A673 (cell line): ENCODE data around the gene IL1RN. TPM values are rescaled to one million over a fixed set of nuclear protein-coding genes. Genes with fewer than 3 reads are reported as not detected.

Source experiments
- BruUV-seq: library from RNA; stranded (reverse); fragments of 400-500 nt; replicated peaks from 2 replicates; lab custom pipeline; 2021; lab: Mats Ljungman, UMichigan
- CTCF ChIA-PET: fragments of 300-600 bp; sonication (Branson Sonifier 250); formaldehyde crosslinking; loops from one replicate; lab custom pipeline; 2022; ENCODE audit warnings: antibody characterized with exemption; lab: Charles Lee
- POLR2A ChIA-PET: fragments of 300-600 bp; sonication (Branson Sonifier 250); formaldehyde crosslinking; loops from one replicate; lab custom pipeline; 2022; ENCODE audit warnings: antibody characterized with exemption; ENCODE audit not compliant: low non-redundant PET; lab: Charles Lee
- DNase-seq: peaks from one replicate; pipeline ENCODE4 v3.0.0-alpha.2; 2015; ENCODE audit warnings: low spot score
- H3K27ac ChIP-seq: fragments of 200-600 bp; sonication (generic); 2 replicates; pipeline ENCODE4 v1.5.1; 2016; ENCODE audit warnings: mixed run types, low read depth, mild to moderate bottlenecking, mixed read lengths, antibody characterized with exemption, low read length; ENCODE audit not compliant: poor library complexity, severe bottlenecking
- H3K27me3 ChIP-seq: fragments of 200-600 bp; sonication (generic); replicated peaks from 2 replicates; pipeline ENCODE4 v1.6.1; 2017; ENCODE audit warnings: mixed run types, low read depth, mild to moderate bottlenecking, mixed read lengths, antibody characterized with exemption, low read length; ENCODE audit not compliant: insufficient read depth, poor library complexity
- H3K36me3 ChIP-seq: fragments of 200-600 bp; sonication (generic); 2 replicates; pipeline ENCODE4 v1.6.1; 2016; ENCODE audit warnings: mixed run types, mild to moderate bottlenecking, mixed read lengths, antibody characterized with exemption, low read length; ENCODE audit not compliant: insufficient read depth, poor library complexity, severe bottlenecking
- H3K4me1 ChIP-seq: fragments of 200-600 bp; sonication (generic); 2 replicates; pipeline ENCODE4 v1.6.1; 2017; ENCODE audit warnings: mixed run types, mild to moderate bottlenecking, mixed read lengths, antibody characterized with exemption, low read length; ENCODE audit not compliant: insufficient read depth, poor library complexity, severe bottlenecking
- H3K4me3 ChIP-seq: fragments of 200-600 bp; sonication (generic); 2 replicates; pipeline ENCODE4 v1.5.1; 2016; ENCODE audit warnings: low read depth, mixed run types, mild to moderate bottlenecking, mixed read lengths, low read length; ENCODE audit not compliant: poor library complexity, severe bottlenecking
- H3K9me3 ChIP-seq: fragments of 200-600 bp; sonication (generic); 2 replicates; pipeline ENCODE4 v1.6.1; 2016; ENCODE audit warnings: mixed run types, low read depth, mild to moderate bottlenecking, mixed read lengths, antibody characterized with exemption, low read length; ENCODE audit not compliant: poor library complexity, severe bottlenecking
- EZH2 ChIP-seq: fragments of 200-600 bp; sonication (generic); IDR thresholded peaks from 2 replicates; pipeline ENCODE4 v1.6.1; 2017; ENCODE audit warnings: borderline replicate concordance, low read depth, mild to moderate bottlenecking, mixed read lengths, antibody characterized with exemption, low read length; ENCODE audit not compliant: poor library complexity, severe bottlenecking
- intact Hi-C: fragments of 100-400 bp; cut with micrococcal nuclease; formaldehyde crosslinking; loops from one replicate; pipeline ENCODE4 v1.10.0; 2022; ENCODE audit not compliant: unreplicated experiment
- total RNA-seq: library from RNA; stranded (reverse); gene quantifications from 2 replicates; pipeline ENCODE4 v1.2.3, GENCODE V29; 2021
- TF ChIP-seq, protein P1 (sequence below): fragments of 300-800, 200-600 bp; sonication (generic); conservative IDR thresholded peaks from 2 replicates; pipeline ENCODE4 v1.5.1; 2017; ENCODE audit warnings: low read depth, mild to moderate bottlenecking, antibody characterized with exemption, low read length, moderate library complexity, mixed read lengths

IL1RN gene
- total RNA-seq, 1 experiment from 2014 or later: not detected

DNA sequence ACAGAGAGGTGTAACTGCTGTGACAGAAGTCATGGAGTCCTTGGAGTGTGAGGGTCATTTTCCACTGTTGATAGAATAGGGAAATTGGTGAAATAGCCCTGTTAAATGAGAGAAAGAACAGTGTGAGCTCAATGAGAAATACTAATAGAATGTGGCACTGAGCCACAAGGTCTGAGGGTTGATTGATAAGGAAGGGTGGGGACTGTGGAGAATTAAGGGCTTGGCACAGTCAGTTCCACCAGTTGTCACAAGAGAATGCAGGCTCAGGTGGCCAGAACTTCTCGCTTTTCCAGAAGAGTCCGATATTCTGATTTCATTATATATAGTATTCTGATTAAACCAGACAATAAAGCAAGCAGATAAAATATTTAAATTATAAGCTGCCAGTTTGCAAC, 9.1 kb upstream of the IL1RN start:
- no peak overlapping the region for H3K4me3 ChIP-seq
- ChIA-PET CTCF (no interaction called here), POLR2A (no interaction called here)
- H3K4me1 ChIP-seq: no peaks in the 10 kb centered on the region
- TF ChIP-seq, protein P1, sequence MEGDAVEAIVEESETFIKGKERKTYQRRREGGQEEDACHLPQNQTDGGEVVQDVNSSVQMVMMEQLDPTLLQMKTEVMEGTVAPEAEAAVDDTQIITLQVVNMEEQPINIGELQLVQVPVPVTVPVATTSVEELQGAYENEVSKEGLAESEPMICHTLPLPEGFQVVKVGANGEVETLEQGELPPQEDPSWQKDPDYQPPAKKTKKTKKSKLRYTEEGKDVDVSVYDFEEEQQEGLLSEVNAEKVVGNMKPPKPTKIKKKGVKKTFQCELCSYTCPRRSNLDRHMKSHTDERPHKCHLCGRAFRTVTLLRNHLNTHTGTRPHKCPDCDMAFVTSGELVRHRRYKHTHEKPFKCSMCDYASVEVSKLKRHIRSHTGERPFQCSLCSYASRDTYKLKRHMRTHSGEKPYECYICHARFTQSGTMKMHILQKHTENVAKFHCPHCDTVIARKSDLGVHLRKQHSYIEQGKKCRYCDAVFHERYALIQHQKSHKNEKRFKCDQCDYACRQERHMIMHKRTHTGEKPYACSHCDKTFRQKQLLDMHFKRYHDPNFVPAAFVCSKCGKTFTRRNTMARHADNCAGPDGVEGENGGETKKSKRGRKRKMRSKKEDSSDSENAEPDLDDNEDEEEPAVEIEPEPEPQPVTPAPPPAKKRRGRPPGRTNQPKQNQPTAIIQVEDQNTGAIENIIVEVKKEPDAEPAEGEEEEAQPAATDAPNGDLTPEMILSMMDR: no peak
- no peak for TF ChIP-seq EZH2
- intact Hi-C loops: no loop called here
- DNase-seq: no peak
- H3K27me3 ChIP-seq: peaks cover 12% of the 10 kb centered on the region
- no TSS peak for BruUV-seq
- H3K27ac ChIP-seq: no peak overlapping the region
- H3K9me3 ChIP-seq: no peaks in the 10 kb centered on the region
- H3K36me3 ChIP-seq: no peaks in the 10 kb centered on the region

DNA sequence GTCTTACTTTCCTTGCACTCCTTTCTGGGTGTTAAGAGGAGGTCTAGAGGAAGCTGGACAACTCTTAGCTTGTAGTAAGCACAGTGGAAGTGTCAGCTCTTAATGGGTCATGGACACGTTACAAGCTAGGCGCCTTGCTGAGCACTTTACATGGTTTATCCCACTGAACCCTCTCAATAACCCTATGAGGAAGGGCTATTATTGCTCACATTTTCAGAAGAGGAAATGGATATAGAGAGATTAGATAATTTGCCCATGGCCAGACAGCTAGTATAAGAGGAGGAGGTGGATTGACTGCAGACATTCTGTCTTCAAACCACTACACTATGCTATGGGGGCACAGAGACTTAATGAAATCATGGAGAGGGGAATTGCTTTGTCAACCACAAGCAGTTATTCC, 8.3 kb upstream of the IL1RN start:
- no peaks in the 10 kb centered on the region for H3K4me1 ChIP-seq
- TF ChIP-seq EZH2: no peak
- TF ChIP-seq, protein P1: no peak
- ChIA-PET CTCF (no interaction called here), POLR2A (no interaction called here)
- H3K4me3 ChIP-seq: no peak overlapping the region
- no peaks in the 10 kb centered on the region for H3K9me3 ChIP-seq
- peaks cover 15% of the 10 kb centered on the region for H3K27me3 ChIP-seq
- BruUV-seq: no TSS peak
- no peaks in the 10 kb centered on the region for H3K36me3 ChIP-seq
- intact Hi-C loops: no loop called here
- H3K27ac ChIP-seq: no peak overlapping the region
- no peak for DNase-seq

DNA sequence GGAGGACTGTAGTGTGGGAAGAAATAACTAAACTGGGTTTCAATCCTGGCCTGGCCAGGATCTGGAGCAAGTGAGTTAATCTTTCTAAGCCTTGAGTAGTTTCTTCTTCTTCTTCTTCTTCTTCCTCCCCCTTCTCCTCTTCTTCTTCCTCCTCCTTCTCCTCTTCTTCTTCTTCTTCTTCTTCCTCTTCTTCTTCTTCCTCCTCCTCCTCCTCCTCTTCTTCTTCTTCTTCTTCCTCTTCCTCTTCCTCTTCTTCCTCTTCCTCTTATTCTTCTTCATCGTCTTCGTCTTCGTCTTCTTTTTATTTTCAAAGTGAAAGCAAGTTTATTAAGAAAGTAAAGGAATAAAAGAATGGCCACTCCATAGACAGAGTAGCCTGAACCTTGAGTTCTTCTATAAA, 6.5 kb upstream of the IL1RN start:
- H3K4me1 ChIP-seq: no peaks in the 10 kb centered on the region
- no peak for DNase-seq
- no peak overlapping the region for H3K27ac ChIP-seq
- ChIA-PET POLR2A (no interaction called here), CTCF (no interaction called here)
- peaks cover 15% of the 10 kb centered on the region for H3K27me3 ChIP-seq
- no TSS peak for BruUV-seq
- no peaks in the 10 kb centered on the region for H3K36me3 ChIP-seq
- no peak overlapping the region for H3K4me3 ChIP-seq
- intact Hi-C loops: no loop called here
- no peaks in the 10 kb centered on the region for H3K9me3 ChIP-seq
- TF ChIP-seq, protein P1: no peak
- TF ChIP-seq EZH2: no peak
